PC-9 (cell line): ENCODE results near the gene COP1.

Experiments
- EZH2 ChIP-seq: fragments of 200-600 bp; sonication (generic); IDR thresholded peaks from 2 replicates; pipeline ENCODE4 v1.8.0; 2017; ENCODE audit warnings: antibody characterized with exemption, low read depth
- TF ChIP-seq, protein P1 (sequence below): fragments of 200-600 bp; sonication (generic); conservative IDR thresholded peaks from 2 replicates; pipeline ENCODE4 v1.6.1; 2017; ENCODE audit warnings: mixed run types, antibody characterized with exemption, mild to moderate bottlenecking, moderate library complexity

DNA sequence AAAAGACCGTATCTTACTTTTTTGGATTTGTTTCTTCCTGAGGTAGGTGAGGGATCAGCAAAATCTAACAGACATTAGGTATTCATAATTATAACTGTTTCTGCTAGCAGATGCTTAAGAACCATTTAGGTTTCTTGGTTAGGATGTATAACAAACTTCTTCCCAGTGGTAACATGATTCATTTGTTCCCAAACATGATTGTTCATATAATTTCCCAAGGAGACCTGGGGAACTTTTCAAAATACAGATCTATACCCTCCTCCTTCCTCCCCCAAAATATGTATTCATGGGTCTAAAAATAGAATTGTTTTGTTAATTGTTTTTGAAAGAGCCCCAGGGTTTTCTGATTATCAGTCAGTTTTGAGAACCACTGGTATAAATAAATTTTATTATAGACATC, 228.2 kb downstream of the COP1 start:
- TF ChIP-seq, protein P1, sequence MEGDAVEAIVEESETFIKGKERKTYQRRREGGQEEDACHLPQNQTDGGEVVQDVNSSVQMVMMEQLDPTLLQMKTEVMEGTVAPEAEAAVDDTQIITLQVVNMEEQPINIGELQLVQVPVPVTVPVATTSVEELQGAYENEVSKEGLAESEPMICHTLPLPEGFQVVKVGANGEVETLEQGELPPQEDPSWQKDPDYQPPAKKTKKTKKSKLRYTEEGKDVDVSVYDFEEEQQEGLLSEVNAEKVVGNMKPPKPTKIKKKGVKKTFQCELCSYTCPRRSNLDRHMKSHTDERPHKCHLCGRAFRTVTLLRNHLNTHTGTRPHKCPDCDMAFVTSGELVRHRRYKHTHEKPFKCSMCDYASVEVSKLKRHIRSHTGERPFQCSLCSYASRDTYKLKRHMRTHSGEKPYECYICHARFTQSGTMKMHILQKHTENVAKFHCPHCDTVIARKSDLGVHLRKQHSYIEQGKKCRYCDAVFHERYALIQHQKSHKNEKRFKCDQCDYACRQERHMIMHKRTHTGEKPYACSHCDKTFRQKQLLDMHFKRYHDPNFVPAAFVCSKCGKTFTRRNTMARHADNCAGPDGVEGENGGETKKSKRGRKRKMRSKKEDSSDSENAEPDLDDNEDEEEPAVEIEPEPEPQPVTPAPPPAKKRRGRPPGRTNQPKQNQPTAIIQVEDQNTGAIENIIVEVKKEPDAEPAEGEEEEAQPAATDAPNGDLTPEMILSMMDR, result no peak
- TF ChIP-seq EZH2, result no peak
